Measurements from ENCODE around the gene SNAPC4. TPM values are rescaled to one million over a fixed set of nuclear protein-coding genes. Genes with fewer than 3 reads are reported as not detected.

Gene SNAPC4
- total RNA-seq, 1 donor from 2014 or later, result 3.2 TPM

DNA sequence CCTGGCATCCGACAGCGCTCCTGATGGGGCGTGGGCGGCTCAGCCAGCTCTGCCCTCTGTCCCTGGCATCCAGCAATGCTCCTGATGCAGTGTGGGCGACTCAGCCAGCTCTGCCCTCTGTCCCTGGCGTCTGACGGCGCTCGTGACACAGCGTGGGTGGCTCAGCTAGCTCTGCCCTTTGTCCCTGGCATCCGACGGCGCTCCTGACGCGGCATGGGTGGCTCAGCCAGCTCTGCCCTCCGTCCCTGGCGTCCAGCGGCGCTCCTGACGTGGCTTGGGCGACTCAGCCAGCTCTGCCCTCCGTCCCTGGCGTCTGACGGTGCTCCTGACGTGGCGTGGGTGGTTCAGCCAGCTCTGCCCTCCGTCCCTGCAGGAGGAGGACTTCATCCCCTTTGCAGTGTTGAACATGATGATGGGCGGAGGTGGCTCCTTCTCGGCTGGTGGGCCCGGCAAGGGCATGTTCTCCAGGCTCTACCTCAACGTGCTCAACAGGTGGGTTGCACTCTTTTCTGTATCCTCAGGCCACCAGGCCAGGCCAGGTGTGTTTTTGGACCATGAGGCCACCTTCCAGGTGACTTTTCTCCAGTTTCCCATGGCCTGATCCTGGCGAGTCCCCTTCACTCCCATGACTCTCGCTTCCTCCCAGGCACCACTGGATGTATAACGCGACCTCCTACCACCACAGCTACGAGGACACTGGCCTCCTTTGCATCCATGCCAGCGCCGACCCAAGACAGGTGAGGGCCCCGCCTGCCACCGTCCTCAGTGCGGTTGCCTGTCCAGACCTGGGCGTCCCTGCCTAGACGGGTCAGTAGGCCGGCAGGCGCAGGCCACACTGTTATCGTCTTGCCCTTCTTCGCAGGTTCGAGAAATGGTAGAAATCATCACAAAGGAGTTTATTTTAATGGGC lies 18.5 kb upstream of the SNAPC4 start:
- peaks cover 0 to 97% of the 10 kb centered on the region in 2 donors for H3K36me3 ChIP-seq
- H3K9me3 ChIP-seq, result no peaks in the 10 kb centered on the region
- no peaks in the 10 kb centered on the region for H3K27me3 ChIP-seq
- TF ChIP-seq, protein P1, sequence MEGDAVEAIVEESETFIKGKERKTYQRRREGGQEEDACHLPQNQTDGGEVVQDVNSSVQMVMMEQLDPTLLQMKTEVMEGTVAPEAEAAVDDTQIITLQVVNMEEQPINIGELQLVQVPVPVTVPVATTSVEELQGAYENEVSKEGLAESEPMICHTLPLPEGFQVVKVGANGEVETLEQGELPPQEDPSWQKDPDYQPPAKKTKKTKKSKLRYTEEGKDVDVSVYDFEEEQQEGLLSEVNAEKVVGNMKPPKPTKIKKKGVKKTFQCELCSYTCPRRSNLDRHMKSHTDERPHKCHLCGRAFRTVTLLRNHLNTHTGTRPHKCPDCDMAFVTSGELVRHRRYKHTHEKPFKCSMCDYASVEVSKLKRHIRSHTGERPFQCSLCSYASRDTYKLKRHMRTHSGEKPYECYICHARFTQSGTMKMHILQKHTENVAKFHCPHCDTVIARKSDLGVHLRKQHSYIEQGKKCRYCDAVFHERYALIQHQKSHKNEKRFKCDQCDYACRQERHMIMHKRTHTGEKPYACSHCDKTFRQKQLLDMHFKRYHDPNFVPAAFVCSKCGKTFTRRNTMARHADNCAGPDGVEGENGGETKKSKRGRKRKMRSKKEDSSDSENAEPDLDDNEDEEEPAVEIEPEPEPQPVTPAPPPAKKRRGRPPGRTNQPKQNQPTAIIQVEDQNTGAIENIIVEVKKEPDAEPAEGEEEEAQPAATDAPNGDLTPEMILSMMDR (IDR thresholded peaks at IDR 0.05), result no peak
- TF ChIP-seq POLR2AphosphoS5 (IDR thresholded peaks at IDR 0.05; ENCODE audit: insufficient read depth in 1 of 2, low read depth in 1 of 2) (no peak), POLR2A (IDR thresholded peaks at IDR 0.05) (no peak)
- DNase-seq (ENCODE audit: extremely low spot score in 2 of 2), result no peak
- no peak overlapping the region for H3K27ac ChIP-seq
- H3K4me3 ChIP-seq, result no peak overlapping the region
- H3K4me1 ChIP-seq, result no peaks in the 10 kb centered on the region
- intact Hi-C loops (cut with DNase I), result no loop called here

DNA sequence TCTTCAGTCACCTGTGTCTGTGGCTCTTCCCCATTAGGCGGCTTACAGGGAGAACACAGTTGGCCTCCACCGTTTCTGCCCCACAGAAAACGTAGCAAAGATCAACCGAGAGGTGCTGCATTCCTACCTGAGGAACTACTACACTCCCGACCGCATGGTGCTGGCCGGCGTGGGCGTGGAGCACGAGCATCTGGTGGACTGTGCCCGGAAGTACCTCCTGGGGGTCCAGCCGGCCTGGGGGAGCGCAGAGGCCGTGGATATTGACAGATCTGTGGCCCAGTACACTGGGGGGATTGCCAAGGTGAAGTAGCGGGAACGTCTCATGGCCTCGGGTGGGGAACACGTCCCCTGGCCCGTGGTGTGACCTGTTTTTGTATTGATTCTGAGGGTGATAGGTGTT lies 16.9 kb upstream of the SNAPC4 start:
- TF ChIP-seq POLR2A (IDR thresholded peaks at IDR 0.05) (no peak), POLR2AphosphoS5 (IDR thresholded peaks at IDR 0.05; ENCODE audit: insufficient read depth in 1 of 2, low read depth in 1 of 2) (no peak)
- TF ChIP-seq, protein P1 (IDR thresholded peaks at IDR 0.05), result no peak
- Histone ChIP-seq H3K4me3 (no peak overlapping the region), H3K27ac (no peak overlapping the region), H3K9me3 (no peaks in the 10 kb centered on the region), H3K27me3 (no peaks in the 10 kb centered on the region), H3K4me1 (peaks cover 6% of the 10 kb centered on the region), H3K36me3 (peaks cover 0 to 91% of the 10 kb centered on the region in 2 donors)
- no peak for DNase-seq (ENCODE audit: extremely low spot score in 2 of 2)
- intact Hi-C loops (cut with DNase I), result no loop called here

DNA sequence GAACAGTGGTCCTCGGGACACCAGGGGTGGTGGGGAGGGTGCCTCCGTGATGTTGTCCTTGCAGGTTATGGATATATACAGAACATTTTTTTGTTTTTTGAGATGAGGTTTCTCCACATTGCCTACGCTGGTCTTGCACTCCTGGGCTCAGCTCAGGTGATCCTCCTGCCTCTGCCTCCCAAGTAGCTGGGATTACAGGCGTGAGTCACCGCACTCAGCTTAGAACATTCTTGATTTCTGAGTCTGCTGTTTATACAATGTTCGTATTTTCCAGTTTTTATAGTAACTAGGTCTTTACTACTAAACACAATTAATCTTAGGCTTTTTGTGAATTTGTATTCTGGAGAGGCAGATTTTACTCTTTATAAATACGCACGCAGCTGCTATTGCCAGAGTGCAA lies 16.5 kb upstream of the SNAPC4 start:
- H3K36me3 ChIP-seq, result peaks cover 0 to 86% of the 10 kb centered on the region in 2 donors
- TF ChIP-seq, protein P1 (IDR thresholded peaks at IDR 0.05), result no peak
- TF ChIP-seq POLR2AphosphoS5 (IDR thresholded peaks at IDR 0.05; ENCODE audit: insufficient read depth in 1 of 2, low read depth in 1 of 2) (no peak), POLR2A (IDR thresholded peaks at IDR 0.05) (no peak)
- intact Hi-C loops (cut with DNase I), result no loop called here
- peaks cover 11% of the 10 kb centered on the region for H3K4me1 ChIP-seq
- no peaks in the 10 kb centered on the region for H3K27me3 ChIP-seq
- no peak for DNase-seq (ENCODE audit: extremely low spot score in 2 of 2)
- H3K4me3 ChIP-seq, result no peak overlapping the region
- no peaks in the 10 kb centered on the region for H3K9me3 ChIP-seq
- H3K27ac ChIP-seq, result no peak overlapping the region

DNA sequence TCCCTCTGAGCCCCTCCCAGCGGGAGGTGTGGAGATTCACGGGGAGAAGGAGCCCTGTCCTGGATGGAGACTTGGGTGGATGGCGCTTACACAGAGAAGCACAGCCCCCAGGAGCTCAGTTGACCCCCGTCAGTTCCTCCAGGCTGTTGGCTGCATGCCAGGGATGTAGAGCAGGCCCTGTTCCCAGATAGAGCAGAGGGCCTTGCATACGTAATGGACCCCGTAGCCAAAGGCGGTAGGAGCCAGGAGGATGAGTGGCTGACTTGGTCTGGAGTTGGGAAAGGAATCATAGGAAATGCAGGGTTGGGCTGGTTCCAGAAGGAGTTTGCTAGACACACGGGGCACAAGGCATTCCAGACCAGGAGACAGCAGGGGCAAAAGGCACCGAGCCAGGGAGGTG lies 13.0 kb upstream of the SNAPC4 start:
- peaks cover 0 to 54% of the 10 kb centered on the region in 2 donors for H3K36me3 ChIP-seq
- no peaks in the 10 kb centered on the region for H3K27me3 ChIP-seq
- H3K4me3 ChIP-seq, result no peak overlapping the region
- intact Hi-C loops (cut with DNase I), result no loop called here
- no peak overlapping the region for H3K27ac ChIP-seq
- TF ChIP-seq, protein P1 (IDR thresholded peaks at IDR 0.05), result no peak
- no peak for TF ChIP-seq POLR2A (IDR thresholded peaks at IDR 0.05)
- peaks cover 36% of the 10 kb centered on the region for H3K4me1 ChIP-seq
- no peaks in the 10 kb centered on the region for H3K9me3 ChIP-seq
- DNase-seq (ENCODE audit: extremely low spot score in 2 of 2), result no peak

DNA sequence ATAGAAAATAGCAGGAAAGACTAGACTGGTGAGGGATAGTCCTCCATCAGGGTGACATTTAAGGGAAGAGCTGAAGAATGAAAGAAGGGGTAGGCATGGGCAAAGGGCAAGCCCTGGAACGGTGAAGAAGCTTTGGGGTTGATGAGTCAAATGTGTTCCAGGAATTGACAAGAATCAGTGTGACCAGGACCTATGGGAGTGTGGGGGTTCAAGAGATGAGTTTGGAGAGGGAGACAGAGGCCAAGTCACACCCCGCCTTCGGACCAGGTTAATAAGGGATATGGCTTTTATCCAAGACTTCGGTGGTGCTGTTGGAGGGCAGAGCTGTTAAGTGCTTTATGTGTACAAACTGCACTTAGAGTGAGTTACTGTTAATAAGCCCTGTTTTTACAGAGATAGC lies 11.4 kb upstream of the SNAPC4 start:
- no peak for DNase-seq (ENCODE audit: extremely low spot score in 2 of 2)
- peak overlapping the region; percentile 76 to 89 for H3K4me3 ChIP-seq
- no peak overlapping the region for H3K27ac ChIP-seq
- H3K36me3 ChIP-seq, result peaks cover 0 to 47% of the 10 kb centered on the region in 2 donors
- intact Hi-C loops (cut with DNase I), result no loop called here
- no peaks in the 10 kb centered on the region for H3K9me3 ChIP-seq
- peaks cover 36% of the 10 kb centered on the region for H3K4me1 ChIP-seq
- TF ChIP-seq, protein P1 (IDR thresholded peaks at IDR 0.05), result no peak
- TF ChIP-seq POLR2AphosphoS5 (IDR thresholded peaks at IDR 0.05; ENCODE audit: insufficient read depth in 1 of 2, low read depth in 1 of 2), result no peak
- no peaks in the 10 kb centered on the region for H3K27me3 ChIP-seq

Data from vagina (tissue), 2 donors.